Stimulated activated CD4-positive, alpha-beta T cell treated with anti-CD3 and anti-CD28 coated beads, Interleukin-15, amount 100 ng/mL, for 1 hour (primary cell): ENCODE data around the gene AQR.
"Not testable (repeated sequence)": the region's sequence is repeated elsewhere in the genome, so short reads cannot be mapped to it uniquely, and the experiment has no call there.

Experiments
- DNase-seq, 2 donors: peaks; one replicate each; pipeline ENCODE4 v3.0.0-alpha.2; 2020; ENCODE audit warnings: low read depth in 1 of 2, low spot score in 1 of 2

AQR gene

DNA sequence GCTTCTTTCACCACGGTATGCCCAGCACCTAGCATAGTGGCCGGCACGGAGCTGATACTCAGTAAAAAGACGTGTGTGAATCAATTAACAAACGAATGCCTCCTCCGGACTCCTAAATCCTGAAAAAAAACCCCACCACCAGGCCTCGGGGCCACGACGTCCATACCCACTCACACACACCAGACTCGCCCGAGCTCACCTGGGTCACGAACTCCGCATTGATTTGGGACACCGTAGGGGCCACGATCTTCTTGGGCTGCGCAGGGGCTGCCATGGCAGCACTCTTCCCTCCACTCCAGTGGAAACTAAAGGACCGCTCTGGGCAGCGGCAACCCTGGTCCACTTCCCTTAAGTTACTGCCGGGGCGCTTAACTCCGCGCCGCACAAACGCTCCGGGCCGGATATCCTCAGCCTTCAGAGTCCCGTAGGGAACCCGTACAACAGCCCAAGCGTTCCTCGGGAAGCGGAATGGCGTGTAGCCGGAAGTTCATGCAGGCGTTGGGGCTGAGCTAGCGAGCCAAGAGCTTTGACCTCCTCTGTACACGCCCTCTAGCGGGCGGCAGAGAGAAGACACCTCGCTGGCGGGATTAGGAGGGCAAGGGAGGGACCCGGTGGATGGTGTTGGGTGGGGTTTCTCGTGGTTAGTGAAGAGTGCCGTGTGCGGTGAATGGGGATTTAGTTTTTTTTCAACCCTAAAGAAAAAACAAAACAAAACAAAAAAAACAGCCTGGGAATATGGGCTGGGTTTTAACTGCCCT is at the start of gene AQR:
TSS of gene AQR (minus strand) at position 403 of the 758 bp plus-strand sequence. CDS start at position 274, 129 bp downstream.
- DNase-seq, result peak; percentile 72 to 79

DNA sequence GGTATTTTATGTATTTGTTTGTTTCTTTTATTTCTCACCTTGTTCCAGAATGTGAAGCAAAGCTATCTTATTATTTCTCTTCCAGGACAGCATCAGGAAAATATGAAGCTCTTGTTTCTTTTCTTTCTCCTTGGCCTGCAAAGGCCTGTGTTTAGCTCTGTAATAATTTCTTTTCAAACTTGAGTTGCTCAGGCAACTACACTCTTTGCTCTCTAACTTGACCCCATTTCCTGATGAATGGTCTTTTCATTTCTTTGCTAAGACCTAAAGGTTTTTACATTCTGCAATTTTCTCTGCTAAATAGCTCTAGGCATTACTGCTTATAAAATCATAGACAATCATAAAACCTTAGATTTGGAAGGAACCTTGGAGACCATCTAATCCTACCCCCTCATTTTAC is 44.7 kb upstream of the AQR start:
- DNase-seq, result no peak

DNA sequence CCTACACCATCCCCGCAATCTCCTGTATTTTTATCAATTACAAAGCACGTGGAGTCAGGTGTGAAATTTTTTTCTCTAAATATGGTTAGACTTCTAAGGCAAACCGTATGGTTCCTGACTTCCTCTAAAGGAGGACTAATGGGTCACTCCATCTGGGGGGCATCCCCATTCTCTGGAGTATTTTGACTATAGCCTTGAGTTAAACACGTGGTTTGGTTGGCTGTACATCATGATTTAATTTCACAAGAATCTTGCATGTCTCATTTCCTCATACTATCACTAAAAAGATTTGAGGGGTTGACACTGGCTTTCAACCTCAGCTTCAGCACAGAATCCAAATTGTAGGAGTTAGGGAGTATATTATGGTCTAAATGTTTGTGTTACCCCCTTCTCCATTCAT is 43.8 kb upstream of the AQR start:
- DNase-seq, result no peak

DNA sequence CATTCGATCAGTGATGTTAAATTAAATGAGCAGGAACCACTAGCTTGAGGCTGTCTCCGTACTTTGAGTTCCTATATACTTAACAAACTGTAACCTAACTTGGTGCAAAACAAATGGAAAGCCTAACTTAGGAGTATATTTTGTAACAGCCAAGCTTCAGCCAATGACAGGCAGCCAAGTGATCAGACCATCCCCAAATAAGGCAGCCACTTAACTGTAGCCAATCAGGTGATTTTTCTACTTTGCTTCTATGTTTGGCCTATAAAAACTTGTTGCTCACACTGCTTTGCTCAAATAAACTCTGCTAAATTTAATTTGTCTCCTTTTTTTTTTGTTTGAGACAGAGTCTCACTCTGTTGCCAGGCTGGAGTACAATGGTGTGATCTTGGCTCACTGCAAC is 37.9 kb upstream of the AQR start:
- DNase-seq, result no peak

DNA sequence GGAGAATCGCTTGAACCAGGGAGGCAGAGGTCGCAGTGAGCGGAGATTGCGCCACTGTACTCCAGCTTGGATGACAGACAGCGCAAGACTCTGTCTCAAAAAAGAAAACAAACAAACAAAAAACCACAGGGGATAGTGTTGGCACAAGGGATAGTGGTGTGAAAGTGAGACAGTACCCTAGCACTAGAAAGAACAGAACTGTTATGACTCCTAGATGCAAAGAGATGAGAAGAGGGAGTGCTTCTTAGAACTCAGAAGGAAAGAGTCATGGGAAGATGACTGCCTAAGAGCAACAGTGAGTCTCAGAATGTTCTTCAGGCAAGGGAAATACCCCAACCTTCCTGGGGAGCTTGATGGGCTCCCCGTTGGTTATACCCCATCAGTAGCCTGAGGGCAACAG is 36.4 kb upstream of the AQR start:
- DNase-seq, result no peak

DNA sequence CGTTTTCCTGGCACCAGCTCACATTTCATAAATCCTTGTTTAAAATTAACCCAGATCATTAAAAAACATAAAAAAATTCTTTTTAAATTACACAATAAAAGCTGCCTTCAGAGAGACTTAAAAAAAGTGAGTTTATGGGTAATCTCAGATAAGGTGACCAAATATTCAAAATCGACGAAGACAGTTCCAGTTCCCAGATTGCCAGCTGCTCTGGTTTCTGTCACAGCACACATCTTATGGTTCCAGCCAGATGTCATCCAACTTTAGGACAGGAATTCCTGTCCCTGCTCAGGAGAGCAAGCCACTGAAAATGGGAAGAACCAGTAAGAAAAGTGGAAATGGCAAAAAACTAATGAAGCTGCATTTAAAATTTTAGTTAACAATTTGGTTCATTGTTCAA is 34.4 kb upstream of the AQR start:
- DNase-seq, result no peak

DNA sequence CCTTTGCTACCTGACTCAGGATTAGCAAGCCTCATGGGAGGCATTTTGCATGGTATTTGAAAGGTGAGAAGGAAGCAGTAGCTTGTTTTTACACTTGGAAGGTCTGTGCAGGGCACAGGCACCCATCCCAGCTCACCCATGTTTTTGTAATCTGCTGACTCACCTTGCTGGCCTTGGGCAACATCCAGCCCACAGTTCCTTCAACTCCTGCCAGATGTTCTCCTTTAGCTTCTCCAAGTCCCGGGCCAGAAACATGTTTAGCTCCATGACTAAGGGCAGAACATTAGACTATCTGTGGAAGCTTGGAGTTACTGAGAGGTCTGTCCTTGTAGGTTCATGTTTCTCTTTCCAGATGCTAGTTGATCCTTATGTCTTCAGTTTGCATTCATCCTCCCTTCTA is 31.0 kb upstream of the AQR start:
- no peak for DNase-seq

DNA sequence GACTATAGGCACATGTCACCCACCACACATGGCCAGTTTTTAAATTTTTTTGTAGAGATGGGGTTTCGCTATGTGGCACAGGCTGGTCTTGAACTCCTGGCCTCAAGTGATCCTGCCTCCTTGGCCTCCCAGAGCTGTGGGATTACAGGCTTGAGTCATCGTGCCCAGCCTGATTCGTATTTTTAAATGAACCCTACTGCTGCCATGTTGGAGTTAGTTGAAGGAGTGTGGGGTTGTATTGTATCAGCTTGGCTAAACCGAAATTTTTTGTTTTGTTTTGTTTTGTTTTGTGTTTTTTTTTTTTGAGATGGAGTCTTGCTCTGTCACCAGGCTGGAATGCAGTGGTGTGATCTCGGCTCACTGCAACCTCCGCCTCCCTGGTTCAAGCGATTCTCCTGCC is 30.4 kb upstream of the AQR start:
- DNase-seq, result no peak

DNA sequence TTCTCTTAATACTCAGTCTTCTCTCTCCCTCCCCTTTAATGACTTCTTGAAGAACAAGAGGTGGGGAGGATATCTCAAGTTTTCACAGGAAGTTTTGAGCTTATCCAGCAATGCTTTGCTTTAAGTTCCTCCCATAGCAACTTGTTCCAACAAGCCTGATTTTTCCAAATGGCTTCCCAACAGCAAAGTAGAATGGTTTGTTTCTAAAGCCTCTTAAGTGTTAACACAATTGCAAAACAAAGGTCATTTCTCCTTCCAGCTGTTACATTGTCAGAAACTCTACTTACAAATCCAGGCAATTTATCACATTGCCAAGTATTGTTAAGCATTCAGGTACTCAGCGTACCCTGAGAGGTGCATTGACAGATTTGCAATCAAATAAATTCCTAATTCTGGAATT is 25.4 kb upstream of the AQR start:
- no peak for DNase-seq

DNA sequence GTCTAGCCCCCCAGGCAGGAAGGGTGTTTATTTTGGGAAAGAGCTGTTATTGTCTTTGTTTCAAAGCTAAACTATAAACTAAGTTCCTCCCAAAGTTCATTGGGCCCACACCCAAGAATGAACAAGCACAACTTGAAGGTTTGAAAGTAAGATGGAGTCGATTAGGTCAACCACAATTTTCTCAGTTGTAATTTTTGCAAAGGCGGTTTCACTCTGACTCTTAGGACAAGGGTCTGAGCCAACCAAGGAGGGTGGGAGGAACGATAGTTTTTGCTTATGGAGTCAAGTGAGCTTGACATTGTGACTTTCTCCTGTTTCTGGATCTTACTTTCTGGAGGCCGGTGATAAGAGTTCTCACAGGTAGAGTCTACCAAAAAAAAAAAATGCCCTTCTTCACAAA is 24.3 kb upstream of the AQR start:
- DNase-seq, result no peak

DNA sequence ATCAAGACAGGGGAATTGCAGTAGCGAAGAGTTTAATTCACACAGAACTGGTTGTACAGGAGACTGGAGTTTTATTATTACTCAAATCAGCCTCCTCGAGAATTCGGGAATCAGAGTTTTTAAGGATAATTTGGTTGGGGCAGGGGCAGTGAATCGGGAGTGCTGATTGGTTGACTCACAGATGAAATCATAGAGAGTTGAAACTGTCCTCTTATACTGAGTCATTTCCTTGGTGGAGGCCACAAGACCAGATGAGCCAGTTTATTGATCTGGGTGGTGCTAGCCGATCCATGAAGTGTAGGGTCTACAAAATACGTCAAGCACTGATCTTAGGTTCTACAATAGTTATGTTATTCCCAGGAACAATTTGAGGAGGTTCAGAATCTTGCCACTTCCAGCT is 23.9 kb upstream of the AQR start:
- DNase-seq, result no peak

DNA sequence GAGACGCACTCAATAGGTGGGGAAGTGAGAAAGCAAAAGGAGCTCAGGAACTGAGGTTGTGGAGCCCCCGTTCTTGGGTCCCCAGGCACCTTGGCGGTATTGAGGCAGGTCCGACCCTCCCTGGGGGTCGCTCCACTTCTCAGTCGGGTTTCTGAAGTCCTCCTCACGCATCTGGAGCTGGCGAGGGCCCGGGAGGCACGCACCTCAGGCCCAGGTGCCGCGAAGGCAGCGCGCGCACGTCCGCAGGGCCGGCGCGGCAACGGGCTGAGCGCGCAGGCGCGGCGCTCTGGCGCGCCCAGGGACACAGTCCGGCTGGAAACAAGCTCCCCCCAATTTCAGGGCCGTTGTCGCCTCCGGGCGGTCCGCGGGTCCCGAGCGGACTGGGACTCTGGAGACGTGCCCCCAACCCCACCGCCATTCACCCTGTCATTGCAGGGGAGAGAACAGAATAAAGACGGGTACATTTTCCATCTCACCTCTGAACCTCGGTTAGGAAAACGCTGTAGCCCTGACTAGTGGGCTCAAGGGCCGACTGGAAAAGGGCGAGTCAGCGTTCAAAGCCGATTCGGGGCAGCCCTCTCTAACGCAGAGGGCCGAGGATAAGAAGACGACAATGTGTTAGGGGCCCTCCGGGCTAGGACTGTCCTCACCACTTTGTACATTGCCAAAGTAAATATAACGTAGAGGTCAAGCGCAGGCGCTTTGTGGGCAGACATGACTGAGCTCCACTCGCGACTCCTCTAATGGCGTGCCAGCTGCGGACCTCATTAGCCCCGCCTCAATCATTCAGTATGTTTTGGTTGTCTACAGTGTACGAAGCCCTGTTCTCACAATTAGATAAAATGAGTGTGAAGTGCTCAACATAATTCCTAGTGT is 18.7 kb upstream of the AQR start, which contains the start of gene ZNF770:
TSS of gene ZNF770 (minus strand) at position 261 of the 876 bp plus-strand sequence. CDS start 4,853 bp downstream, outside the sequence.
- peak; percentile 75 to 78 for DNase-seq

DNA sequence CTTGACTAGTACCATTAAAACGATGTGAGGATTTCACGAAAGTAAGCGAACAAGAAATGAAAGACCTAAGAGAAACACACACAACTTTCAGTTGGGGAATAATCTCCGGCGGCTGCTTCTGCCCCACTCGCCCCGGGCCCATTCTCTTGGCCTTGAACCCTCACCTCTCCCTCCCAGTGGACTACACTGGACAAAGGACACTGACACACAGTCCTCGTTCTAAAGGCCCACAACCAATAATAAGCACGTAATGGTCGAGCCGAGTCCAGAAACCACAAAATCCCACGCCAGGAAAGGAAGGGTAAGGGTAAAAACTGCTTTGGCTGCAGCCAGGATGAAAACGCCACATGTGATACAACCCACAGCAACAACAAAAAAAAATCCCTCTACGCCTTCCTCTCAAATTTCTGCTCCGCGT is 18.1 kb upstream of the AQR start:
- no peak for DNase-seq

DNA sequence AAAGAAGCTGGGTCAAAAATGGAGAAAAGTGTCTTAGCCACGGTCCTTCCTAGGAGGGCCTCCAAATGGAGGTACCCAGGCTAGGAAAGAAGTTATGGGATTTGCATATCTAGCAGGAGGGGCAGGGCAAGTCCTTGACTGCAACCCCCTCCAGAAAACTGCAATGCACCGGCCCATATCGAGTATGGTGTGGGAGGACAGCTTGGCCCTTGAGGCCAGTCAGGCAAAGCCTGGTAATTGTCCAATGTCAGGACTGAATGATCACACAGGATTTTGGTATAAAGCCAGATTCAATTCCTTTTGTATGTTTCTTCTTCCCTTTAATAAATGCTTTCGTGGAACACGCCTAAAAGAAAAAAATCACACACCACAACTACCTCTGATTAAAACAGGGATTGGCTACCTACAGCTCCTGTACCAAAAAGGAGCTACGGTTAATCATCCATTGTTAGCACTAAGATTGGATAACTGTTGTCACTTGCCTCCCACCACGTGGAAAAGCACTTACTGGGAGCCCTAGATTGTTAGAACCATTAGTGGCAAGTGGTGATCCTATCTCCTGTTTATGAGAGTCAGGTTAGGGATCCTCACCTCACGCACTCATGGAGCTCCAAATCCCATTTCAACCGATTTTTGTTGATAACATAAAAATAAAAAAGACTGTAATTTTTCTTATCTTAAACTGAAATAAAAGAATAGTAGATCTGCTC is 17.4 kb upstream of the AQR start:
- no peak for DNase-seq

DNA sequence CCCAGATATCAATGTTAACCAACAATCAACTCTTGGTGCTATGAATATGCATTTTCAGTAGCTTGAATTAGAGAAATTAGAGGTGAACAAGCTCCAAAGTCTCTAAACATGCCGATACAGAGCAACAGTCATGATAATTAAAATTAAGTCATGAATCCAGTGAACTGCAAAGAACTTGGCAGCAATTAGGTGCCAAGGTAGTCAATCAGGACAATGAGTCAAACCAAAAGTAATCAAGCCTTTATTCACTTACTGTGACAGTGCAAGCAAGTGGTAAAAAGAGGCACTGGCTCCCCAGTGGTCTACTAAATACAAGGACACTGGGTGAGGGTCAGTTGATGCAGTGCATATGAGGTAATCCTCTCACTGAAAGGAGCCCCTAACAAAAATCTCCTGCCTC is 16.8 kb upstream of the AQR start:
- DNase-seq, result no peak

DNA sequence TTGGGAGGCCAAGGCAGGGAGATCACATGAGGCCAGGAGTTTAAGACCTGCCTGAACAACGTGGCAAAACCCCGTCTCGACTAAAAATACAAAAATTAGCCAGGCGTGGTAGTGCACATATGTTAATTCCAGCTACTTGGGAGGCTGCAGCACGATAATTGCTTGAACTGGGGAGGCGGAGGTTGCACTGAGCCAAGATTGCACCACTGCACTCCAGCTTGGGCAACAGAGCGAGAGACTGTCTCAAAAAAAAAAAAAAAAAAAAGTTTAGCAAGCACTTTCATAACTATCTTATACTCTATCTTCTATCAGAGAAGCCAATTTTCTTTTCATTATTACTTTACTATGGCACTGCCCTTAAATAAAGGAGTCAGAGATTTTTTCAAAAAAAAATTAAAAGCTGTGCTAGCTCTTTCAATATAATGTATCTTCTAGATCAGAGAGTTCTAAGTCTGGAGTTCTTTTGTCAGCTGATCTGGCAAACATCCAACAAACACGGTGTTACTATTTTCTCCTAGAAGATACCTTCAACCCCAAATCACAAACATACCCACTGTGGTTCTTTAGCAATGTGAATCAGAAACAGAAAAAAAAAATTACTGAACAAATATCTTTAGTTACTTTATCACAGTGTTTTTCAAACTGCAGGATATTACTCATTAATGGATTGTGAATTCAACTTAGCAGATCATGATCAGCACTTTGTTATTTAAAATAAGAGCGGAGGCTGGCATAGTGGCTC is 15.5 kb upstream of the AQR start:
- no peak for DNase-seq

DNA sequence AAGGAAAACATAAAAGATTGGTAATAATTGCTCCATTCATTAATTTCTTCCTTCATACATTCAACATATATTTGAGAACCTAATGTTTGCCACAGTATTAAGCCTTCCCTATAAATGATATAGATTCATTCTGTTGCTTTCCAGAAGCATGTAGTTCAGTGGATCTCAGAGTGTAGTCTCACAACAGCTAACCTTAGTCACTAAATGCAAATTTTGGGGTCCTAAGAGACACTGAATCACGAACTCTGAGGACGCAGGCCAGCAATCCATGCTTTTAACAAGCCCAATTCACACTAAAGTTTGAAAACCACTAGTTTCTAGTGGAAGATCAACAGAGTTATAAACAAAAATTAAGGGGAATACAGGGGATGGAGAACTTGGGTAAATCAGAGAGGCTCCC is 7.2 kb upstream of the AQR start:
- DNase-seq, result no peak

DNA sequence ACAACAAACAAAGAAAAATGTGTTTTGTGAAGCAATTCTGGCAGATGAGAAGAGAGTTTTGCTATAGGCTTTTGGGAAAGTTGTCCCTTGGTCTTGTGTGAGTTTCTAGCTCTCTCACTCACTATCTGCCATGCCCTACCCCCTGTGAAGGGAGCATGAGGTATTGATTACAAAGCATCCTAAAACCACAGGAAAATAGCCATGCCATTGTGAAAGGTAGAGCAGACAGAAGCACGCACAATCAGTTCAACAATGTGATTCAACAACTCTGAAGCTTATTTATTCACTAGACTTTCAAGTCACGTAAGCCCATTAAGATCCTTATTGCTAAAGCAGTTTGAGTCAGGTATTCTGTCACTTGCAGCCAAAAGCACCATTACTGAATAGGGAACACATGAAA is 6.5 kb upstream of the AQR start:
- DNase-seq, result no peak

DNA sequence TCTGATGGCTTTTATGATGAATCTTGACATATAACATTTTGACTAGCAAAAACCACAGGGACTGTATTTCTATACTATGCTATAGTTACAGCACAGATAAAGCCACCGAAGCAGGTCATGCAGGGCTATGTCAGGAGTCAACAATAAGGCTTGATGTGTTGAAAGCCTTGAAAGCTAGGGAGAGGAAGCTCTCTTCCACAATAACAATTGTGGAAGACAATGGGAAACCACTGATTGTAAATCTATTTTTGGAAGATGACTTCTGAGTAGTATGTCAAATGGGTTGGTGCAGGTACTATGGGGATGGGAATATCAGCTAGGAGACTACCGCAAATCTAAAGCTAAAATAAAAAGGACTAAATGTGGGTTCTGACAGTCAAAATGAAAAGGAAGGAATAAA is 4.0 kb upstream of the AQR start:
- DNase-seq, result no peak

DNA sequence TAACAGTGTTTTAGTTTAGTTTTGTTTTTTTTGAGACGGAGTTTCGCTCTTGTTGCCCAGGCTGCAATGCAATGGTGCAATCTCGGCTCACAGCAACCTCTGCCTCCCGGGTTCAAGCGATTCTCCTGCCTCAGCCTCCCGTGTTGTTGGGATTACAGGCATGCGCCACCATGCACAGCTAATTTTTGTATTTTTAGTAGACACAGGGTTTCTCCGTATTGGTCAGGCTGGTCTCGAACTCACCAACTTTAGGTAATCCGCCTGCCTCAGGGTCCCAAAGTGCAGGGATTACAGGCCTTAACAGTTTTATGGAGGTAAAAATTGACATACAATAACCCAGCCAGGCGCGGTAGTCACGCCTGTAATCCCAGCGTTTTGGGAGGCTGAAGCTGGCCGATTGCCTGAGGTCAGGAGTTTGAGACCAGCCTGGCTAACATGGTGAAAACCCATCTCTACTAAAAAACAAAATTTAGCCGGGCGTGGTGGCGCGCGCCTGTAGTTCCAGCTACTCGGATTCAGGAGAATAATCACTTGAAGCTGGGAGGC is 629 bp upstream of the AQR start:
- not testable (repeated sequence) for DNase-seq

DNA sequence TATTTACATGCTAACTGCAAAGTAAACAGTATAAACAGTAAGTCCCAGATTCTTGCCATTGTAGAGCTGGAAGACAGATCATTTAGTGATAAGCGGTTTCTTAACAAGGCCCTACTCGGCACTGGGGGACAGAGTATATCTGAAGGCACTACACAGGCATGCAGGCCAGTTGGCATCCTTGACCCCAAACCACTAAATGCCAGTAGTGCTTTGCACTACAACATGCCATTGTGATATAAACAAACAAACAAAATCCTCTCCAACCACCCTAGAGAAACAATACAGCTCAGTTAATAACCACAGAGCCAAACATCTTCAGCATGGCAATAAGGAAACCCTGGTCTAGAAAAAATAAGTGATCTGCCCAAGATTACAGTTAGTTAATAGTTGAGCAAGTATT is 5.3 kb downstream of the AQR start:
- DNase-seq, result no peak
